Choroid plexus epithelial cell (primary cell): ENCODE results near the gene PTEN.

Experiments used
- DNase-seq: peaks from one replicate; pipeline ENCODE4 v3.0.0-alpha.2; 2010; ENCODE audit warnings: low read depth
- H3K4me3 ChIP-seq: 2 replicates; pipeline ENCODE4 v1.5.1; 2011; ENCODE audit warnings: low read depth, mild to moderate bottlenecking, control low read depth, low read length, moderate library complexity
- CTCF ChIP-seq: conservative IDR thresholded peaks from 2 replicates; pipeline ENCODE4 v1.5.1; 2011; ENCODE audit warnings: low read depth, mild to moderate bottlenecking, control low read depth, inconsistent platforms, low read length, moderate library complexity

PTEN gene

DNA sequence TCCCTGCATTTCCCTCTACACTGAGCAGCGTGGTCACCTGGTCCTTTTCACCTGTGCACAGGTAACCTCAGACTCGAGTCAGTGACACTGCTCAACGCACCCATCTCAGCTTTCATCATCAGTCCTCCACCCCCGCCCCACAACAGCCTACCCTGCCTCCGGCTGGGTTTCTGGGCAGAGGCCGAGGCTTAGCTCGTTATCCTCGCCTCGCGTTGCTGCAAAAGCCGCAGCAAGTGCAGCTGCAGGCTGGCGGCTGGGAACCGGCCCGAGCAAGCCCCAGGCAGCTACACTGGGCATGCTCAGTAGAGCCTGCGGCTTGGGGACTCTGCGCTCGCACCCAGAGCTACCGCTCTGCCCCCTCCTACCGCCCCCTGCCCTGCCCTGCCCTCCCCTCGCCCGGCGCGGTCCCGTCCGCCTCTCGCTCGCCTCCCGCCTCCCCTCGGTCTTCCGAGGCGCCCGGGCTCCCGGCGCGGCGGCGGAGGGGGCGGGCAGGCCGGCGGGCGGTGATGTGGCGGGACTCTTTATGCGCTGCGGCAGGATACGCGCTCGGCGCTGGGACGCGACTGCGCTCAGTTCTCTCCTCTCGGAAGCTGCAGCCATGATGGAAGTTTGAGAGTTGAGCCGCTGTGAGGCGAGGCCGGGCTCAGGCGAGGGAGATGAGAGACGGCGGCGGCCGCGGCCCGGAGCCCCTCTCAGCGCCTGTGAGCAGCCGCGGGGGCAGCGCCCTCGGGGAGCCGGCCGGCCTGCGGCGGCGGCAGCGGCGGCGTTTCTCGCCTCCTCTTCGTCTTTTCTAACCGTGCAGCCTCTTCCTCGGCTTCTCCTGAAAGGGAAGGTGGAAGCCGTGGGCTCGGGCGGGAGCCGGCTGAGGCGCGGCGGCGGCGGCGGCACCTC lies at the start of gene PTEN, which contains the start of gene KLLN:
Gene PTEN (plus strand): TSS at position 573 of the 891 bp plus-strand sequence. CDS start 845 bp downstream, outside the sequence.
Gene KLLN (minus strand): TSS at position 481 of the 891 bp plus-strand sequence. CDS start 1,046 bp downstream, outside the sequence.
- DNase-seq: peak; percentile 95
- no peak for TF ChIP-seq CTCF
- H3K4me3 ChIP-seq: peak within 1 kb of the TSS; percentile 83

- H3K4me3 ChIP-seq: peak overlapping the region; percentile 91
- TF ChIP-seq CTCF: peak; percentile 19
- DNase-seq: no peak
These were observed 47.1 kb upstream of the PTEN start for GRCh38 chr10:87816163-87816897.

GRCh38 chr10:87816898-87817608 lies 46.4 kb upstream of the PTEN start:
- H3K4me3 ChIP-seq: peak overlapping the region; percentile 91
- TF ChIP-seq CTCF: no peak
- DNase-seq: peak; percentile 15

DNA sequence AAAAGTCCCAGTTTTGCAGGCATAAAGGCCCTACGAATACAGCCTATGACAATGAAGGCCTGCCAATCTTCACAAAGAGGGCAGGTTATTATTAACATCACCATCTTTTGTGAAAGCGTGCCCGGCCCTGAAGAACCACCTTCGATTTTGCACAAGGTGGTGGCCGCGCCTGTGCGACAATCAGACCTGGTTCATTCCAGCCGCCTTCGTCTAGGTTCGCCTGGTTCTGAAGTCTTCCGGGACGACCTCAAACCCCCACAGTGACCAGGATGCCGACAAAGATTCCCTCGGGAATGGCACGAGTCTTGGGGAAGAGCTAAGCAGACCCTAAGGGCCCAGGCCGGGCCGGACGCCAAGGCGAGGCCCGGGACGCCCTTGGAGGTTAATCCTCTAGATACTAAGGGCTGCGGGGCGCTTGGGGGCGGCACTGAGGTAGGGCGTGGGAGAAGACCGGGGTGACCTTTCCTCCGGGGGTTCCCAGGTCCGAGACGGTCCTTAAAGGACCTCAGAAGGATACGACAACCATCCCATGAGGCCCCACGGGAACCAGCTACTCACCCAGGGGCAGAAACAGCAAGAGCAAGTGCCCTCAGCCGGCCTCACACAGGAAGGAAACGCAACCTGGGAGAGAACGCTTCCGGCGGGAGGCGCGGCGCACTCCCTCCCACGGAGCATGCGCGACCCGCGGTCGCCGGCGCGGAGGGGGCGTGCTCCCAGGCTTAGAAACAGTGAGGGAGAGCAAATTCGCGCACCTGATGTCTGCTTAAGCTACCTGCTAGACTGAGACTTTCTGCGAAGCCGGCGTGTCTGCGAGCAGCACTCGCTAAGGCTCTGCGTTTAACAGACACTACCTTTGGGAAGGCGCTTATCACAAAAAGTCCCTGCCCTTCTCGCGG lies 45.6 kb upstream of the PTEN start, which contains the start of gene ATAD1:
Gene ATAD1 (minus strand): TSS at position 618 of the 896 bp plus-strand sequence. CDS start 3,627 bp downstream, outside the sequence.
- H3K4me3 ChIP-seq: peak within 1 kb of the TSS; percentile 91
- peak; percentile 83 for DNase-seq
- TF ChIP-seq CTCF: peak; percentile 50

- peak; percentile 47 for DNase-seq
- H3K4me3 ChIP-seq: peak overlapping the region; percentile 91
- TF ChIP-seq CTCF: no peak
These were observed 44.7 kb upstream of the PTEN start for GRCh38 chr10:87818505-87819288.
